NCI-H2081 treated with DMSO at 0.1 percent for 48 hours (cell line): ENCODE data around the gene ABHD2.

Experiments used
- DNase-seq: peaks from one replicate; lab custom pipeline; 2025; lab: John Stamatoyannopoulos, UW

ABHD2 gene

DNA sequence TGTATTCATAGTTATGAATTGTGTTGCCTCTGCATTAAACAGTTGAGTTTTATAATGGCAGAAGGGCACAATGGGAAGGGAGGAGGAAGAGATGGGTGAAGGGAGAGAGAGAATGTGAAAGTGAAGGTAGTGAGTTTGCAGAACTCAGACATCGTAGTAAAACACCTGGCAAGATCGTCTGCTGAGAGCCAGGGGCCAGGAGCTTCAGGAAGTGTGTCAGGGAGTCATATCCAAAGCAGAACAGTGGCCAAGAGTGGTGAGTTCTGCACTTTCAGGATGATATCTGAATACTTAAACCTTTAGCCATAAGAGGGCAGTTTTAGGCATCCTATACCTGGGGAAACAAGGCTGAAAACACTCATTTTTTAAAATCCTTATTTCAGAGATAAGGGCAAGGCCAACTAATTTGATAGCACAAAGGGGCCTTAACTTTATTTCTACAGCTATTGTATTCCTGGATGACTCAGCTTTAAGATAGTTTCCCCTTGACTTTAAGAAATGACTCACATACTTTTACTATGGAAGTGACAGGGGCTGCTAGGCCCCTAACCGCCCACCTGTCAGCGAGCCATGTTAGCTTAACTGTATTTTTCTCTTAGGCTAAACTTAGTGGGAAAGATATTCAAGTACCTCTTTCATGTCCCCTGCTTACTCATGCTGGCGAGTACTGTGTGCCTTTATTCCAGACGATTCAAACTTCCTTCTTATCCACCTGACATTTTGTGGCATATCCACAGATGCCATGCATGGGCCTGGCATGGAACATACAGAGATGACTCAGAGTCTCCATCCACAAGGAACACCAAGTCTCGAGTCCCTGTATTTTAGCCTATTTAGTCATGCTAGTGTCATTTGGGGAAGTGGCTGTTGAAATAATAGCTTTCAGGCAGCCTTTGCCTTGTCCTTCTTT is 79.3 kb downstream of the ABHD2 start:
- no peak for DNase-seq

DNA sequence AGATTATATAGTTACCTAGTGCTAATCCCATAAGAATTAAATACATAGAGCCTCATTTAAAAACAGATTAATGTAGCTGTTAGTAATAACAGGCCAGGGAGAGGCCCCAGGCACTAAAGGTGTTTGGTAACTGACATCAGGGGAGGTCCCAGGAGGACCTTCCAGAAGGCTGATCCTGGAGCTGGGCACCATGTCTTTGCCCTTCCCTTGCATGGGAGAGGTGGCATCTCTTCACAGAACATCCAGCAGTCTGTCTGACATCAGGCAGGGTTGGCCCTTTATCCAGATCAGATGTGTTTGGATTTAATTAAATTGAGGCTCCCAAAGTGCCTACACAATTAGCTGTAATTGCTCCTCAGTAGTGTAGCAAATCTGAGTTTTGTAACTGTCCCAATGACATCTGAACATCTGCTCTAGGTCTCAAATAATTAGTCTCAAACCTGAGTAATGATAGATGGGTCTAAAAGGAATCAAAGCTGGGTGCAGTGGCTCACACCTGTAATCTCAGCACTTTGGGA is 80.1 kb downstream of the ABHD2 start:
- no peak for DNase-seq

DNA sequence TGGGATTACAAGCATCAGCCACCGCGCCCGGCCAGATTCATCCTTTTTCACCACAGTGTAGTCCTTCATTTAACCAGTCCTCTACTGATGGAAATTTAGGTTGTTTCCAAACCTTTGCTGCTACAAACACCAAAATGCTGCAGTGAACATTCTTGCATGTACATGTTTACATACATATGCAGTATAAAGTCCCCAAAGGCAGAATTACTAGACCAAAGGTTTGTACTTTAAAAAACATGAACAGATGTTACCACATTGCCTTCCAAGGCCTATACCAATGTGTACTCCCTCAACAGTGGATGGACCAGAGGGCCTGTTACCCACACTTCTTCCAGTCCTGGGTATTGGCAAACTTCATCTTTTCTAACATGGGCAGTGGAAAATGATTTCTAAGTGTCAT is 82.1 kb downstream of the ABHD2 start:
- DNase-seq = no peak

DNA sequence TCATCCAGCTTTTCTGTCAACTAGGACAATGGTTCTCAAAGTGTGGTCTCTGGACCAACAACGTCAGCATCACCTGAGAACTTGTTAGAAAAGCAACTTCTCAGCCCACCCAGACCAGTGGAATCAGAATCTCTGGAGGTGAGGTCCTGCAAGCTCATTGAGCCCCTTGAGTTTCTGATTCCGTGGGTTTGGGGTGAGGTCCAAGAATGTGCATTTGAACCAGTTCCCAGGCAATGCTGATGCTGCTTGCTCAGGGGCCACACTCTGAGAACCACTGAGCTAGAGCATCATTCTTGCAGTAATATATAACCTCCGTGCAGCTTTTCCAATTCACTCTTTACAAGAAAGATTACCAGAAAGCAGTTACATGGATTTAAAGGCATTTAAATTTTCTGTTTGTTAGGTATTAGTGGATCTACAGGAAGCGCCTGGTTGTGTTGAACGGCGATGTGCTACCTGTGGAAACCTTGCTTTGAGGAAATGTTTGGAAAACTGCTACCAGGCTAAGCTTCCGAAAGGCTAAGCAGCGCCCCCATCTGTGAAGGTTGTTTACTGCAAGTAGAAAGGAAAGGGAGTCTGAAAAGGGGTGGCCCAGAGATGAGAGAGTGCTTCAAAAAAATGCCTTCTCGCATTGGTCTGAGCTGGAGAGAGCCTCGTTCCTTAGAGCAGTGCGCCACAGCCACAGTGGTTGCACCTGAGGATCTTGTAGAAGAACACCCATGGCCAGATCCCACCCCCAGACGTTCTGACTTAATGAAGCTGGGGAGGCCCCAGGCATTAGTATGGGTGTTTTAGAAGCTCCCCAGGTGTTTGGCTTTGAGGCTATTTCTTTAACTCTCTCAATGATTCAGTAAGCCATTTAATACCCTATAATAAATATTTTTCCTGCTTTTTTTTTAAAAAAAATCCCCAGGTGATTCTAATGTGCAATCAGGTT is 83.1 kb downstream of the ABHD2 start:
- DNase-seq = no peak

DNA sequence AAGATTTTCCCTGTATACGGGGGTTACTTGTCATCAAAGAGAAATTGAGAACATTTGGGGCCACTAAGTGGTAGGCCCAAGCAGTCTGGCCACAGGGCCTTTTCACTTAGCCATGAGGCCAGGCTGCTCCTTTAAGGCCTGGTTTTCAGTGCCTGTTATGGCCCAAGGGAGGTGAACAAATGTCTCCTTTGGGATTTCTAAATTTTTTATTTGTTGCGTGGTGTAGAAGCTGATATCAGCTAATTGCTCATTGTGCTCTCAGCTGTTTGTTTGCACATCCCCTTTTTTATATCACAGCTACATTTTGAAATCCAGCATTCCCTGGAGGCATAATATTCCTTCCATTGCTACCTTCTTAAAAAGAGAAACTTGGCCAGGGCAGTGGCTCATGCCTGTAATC is 84.7 kb downstream of the ABHD2 start:
- no peak for DNase-seq

DNA sequence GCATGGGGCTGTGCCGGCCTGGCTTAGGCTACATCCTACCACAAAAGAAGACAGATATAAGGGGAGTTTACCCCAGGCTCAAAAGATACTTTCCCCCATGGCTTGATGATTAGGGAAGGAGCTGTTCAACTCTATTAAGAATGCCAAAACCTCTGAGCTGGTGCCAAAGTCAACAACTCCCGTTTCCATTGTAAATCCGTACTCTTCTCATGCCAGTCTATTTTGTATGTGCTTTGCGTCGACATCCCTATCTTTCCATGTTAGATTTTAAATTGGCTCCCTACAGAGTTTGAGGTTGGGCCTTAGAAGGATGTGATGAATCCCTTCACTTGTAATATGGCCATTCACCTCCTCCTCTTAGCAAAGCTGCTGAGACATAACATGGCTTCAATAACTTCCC is 86.2 kb downstream of the ABHD2 start:
- DNase-seq = no peak

DNA sequence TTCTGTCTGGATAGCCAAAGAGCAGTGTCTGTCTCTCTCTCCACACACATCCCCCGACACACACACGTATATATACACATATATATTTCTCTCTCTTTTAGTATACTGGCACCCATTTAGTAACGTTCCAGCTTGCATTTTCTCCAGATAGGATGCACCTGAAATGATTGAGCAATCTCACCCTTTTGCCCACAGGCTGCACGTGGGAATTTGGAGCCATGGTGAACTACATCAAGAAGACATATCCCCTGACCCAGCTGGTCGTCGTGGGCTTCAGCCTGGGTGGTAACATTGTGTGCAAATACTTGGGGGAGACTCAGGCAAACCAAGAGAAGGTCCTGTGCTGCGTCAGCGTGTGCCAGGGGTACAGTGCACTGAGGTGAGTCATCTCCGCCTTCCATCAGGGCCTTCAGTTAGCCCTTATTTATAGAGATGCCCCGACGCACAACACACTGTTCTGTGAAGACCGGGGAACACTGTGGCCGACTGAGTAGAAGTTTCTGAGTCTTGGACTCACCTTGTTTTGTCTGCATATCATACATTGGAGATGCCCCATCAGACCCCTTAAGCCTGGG is 87.4 kb downstream of the ABHD2 start:
- no peak for DNase-seq

DNA sequence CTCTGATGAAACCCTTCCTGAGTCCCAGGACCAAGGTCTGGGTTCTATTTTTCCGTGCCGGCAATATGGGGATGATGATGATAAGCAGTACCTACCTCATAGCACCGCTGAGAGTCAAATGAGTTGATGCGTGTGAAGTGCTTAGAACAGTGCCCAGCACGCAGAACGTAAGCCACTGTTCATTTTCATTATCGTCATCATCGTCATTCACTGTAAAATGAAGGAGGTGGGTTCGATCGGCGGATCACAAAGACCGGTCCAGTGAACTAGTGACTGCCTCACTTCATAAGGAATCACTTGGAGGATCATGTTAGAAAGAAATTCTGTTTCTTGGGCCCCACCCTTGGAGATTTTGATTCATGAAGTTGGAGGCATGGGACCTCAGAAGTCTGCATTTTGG is 88.9 kb downstream of the ABHD2 start:
- no peak for DNase-seq

DNA sequence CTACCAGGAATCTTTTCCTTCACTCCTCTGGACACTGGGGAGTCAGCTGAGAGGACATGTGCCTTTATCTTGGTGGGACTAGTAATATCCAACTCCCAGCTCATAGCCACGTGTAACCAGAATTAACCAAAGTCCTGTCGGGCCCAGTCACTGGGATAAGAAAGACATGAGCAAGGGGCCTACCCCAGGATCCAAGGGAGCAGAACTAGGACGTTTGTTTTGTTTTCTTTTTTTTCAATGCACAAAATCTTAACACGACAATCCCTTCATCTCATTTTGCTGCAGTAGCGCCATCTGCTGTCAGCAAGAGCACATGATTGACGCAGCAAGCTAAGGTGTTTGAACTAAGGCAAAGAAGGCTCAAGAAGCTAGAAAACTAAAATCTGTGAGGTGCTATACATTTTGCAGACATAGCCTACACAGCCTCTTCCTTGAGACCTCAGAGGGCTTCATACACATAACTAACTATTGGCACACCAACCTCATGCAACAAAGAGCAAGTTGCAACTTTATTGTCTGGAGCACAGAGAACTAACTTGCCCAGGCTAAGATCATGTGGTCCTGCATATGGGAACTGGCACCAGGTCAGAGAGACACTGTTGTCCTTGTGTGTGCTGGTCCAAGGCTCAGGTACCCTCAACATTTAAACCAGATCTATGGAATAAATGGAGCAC is 89.5 kb downstream of the ABHD2 start:
- no peak for DNase-seq

DNA sequence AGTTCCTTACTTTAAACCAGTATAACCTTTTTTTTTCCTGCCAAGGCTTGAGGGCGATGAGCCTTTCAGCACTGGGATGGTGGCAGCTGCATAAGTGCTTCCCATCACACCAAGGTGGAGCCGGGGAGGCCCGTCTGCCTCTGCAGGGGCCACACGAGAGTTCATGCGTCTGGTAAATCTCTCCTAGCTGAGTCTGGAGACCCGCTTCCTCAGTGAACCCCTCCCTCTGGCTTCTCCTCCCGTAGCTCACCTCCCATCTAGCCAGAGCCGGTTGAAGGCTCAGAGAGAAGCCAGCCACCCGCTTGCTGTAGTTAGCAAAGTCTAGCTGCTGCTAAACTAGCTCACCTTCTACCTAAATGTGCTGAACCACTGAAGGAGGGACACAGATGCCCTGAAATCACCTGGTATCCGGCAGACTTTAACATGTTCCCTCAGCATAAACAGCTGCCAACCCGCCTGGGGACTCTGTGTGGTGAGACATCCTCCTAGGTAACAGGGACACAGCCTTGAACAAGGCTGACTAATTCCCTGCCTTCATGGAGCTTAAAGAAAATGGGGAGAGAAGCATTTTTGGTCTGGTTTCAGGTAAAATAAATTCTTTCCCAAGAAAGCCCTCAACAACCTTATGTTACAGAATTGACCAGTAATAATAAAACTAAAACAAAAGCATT is 90.2 kb downstream of the ABHD2 start:
- no peak for DNase-seq

DNA sequence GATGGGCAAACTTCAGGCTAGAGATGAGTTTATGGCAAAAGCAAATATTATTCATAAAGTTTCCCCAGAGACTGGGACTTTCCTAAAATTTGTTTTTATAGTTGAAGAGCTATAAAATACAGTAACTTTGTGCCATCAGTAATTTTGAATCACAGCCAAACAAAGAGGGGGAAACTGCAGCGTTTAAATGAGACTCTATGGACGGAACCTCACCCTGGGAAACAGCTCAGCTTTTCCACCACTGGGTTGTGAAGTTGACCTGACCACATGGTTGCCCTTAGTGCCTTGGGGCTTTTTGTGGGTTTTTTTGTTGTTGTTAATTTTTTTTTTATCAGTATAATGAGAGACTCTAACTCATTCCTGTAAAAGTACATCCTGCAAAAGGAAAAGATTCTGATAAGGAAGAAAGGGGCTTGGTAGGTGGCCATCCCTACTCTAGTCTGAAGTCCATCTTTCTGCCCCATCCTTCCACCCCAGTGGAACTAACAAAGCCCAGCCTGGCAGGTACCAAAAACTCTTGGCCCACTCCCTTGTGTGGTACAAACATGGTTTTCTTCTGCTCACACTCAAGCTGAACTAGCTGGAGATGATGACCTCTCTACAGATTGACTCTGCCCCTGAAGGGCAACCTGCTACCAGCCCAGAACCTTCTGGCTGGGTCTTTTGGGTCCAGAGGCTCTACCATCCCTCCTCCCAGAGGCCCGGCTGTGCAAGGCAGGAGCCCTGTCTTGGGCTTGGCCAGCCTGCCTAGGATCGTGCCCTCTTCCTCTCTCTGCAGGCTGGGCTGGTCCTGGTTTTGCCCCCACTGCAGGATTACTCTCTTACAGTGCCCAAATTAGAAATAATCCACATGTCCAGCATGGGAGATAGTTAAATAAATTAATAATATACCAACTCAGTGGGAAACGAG is 92.0 kb downstream of the ABHD2 start:
- no peak for DNase-seq

DNA sequence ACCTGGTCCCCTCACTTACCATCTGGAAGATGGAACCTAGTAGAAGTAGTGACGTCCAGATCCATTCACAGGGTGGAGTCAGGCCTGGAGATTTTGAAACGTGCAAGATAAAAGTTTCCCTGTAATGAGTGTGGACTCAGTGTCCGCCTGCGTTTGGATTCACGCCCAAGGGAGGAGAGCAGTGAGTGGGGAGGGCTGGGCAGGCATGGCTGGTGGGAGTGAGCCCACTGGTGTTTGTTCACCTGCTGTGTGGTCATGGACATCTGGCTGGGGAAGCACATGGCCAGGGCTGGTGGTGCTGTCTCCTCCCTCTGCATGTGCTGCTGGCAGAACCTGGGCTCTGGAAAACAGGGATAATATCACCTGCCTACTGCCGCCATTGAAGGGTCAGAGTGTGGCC is 96.1 kb downstream of the ABHD2 start:
- DNase-seq = no peak

DNA sequence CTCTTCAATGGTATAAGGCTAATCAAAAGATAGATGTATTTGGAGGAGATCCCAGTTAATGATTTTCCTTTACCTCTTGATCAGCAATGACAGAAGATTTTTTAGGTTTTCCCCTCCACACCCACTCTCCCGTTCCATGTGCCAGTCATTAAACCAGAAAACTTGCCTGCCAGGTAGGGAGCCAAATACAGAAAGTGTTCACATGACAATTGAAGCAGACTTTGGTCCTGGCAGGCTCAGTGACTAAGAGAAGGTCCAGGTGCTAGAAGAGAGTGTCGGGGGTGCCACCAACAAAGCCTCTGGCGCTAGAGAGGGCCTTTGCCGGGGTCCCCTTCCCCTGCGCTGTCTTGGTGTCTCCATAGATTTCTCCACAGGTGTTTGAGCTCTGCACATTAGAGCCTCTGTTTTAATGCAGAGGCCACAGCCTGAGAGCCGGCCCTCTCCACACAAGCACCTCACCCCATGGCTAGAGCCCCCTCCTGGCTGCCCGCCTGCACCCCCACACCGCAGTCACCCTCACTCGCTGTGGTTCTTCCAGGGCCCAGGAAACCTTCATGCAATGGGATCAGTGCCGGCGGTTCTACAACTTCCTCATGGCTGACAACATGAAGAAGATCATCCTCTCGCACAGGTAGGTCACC is 96.8 kb downstream of the ABHD2 start:
- no peak for DNase-seq

DNA sequence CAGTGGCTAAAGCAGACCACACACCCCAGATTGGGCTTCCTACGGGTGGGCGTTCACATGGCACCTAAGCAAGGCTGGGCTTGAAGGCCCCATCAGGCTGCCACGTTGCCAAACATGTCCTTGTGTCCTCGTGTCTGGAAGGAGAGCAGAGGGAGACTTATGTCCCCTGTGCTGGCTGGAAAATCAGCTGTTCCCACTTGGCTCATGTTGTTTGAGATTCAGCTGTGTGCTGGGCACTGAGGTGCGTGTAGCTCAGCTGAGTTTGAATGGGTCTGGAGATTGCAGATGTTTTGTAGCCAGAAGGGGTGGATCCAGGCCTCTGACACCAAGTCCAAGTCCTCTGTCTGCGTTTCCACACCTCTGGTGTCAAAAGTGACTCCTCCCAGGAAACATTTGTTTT is 98.5 kb downstream of the ABHD2 start:
- DNase-seq = no peak

DNA sequence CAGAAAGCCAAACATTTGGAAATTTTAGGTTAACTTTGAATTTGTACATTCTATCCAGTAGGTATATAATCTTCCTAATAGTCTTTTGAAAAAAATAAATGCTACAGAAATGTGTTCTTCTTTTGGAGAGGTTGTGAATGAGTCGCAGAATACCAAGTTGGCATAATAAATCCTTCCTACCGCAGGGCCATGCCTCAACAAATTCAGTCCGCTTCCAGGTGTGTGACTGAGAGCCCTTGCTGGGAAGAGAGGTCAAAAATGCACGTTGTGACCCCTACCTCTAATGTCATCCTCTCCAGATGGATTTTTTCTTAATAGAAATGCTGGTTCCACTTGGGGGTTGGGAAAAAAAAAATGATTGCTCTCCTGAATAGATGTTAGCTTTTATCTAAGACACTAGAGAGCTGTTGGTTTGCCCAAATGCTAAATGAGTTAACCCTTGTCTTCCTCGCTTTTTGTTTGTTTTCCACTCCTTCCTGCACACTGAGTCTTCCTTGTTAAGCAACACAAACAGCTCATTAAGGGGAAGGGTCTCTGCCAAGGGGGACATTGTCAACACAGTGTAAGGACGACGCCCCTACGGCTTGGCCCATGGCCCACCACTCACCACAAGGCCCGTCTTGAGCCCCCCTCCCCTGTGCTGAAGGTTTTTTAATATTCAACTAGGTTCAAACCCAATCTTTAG is 99.2 kb downstream of the ABHD2 start:
- DNase-seq = no peak

DNA sequence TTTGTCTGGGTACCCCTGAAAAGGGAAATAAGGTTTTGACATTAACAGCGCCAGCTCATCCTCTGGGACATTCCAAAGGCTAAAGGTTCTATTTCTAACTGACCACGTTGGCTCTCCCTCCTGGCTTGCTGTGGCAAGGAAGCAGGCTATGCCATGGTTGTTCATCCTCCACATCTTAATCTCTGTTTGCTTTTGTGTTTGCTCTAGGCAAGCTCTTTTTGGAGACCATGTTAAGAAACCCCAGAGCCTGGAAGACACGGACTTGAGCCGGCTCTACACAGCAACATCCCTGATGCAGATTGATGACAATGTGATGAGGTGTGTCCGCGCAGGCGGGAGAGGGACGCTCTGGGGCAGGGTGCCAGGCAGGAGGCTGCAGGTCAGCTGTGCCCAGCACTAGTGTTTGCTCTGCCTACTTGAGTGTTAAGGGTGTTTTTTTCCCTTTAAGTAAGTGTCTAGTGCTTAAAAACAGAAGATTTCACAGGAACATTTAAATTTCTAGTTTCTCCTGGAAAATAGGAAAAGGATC is 99.8 kb downstream of the ABHD2 start:
- DNase-seq = no peak

DNA sequence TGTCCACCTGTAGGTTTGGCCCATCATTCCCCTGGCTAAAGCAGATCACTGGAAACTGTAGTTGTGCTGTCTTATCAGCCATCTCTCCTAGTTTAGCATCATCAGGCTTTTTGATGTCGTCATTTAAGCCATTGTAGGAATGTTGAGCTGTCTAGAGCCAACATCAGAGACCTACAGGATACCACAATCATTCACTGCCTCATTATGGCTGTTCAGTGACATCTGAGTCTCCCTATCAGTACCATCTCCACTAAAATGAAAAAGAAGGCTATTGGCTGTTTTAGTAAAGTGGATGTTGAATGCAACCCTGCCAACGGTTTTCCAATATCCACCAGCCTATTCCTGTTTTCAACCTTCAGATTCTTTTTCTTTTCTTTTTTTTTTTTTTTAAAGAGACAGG is 103.9 kb downstream of the ABHD2 start:
- no peak for DNase-seq

DNA sequence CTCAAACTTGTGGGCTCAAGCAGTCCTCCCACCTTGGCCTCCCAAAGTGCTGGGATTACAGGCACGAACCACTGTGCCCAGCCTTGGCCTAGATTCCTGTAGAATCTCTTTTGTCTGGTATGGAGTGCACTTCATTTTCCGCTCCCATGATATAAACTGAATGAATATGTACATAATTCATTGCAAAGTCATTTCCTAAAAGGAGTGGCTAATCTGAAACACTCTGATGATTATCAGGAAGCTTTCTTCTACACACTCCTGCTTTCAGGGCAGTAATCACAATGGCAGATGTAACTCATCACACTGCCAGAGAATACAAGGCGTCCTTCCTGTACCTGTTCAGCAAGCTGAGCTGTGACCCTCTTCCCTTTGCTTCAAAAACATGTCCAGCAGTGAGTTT is 104.5 kb downstream of the ABHD2 start:
- DNase-seq = no peak

DNA sequence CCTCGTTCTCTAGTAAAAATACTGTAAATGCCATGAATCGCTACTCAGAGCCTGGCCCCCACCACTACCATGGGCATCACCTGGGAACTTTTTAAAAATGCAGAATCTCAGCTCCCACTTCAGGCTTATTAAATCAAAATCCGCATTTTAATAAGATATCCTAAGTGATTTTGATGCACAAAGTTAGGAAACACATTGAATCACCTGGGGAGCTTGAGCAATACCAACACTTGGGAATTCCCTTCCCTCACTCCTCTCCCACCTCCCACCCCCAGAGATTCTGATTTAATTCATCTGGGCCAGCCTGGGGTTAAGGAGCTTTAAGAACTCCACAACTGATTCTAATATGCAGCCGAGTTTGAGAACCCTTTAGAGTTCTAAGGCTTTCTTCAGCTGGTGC is 106.4 kb downstream of the ABHD2 start:
- DNase-seq = no peak
